Iris pigment epithelial cell (primary cell): ENCODE results near the gene FGG.

Source experiments
- DNase-seq: peaks from one replicate; pipeline ENCODE4 v3.0.0-alpha.2; 2011; ENCODE audit warnings: low read depth

FGG gene

DNA sequence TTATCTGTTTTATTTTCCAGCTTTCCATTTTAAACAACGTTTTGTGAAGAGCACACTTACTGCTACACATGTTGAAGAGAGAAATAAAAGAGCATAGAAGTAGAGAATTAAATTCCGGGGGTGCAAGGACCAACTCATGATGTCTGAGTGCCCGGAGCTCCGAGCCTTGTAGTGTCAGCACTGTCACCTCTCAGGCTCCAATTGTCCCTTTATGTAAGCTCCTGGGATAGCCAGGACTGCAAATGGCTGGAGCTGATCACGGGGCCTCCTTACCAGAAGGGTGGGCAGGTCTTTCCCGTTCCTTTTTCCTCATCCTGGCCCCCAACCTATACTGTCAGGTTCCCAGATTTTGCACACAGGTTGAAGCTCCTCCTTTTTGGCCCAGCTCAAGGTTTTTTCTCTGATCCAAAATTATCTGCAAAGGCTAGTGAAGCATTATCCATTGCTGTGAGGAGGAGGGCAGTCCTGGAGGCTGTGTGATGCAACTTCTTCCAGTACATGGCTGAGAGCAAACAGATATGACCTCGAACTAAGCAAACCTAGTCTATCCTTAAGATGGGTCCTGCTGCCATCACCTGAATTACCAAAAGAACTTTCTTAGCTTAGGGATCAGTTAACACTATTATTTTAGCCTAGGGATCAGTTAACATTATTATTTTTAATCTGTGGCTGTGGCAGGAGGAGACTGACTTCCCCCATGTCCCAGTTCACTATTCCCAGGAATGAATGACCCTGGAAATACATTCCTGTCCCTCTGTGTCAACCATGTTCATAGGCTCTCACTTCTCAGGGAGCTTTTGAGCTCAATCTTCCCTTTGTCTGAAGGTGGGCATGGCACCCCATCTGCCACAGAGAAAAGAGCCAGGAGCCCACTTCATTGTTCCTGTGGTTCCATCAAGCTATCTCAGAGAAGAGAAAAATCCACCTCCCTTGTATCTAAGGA, at the start of gene FGG:
FGG (minus strand) TSS at position 185 of the 943 bp plus-strand sequence; CDS start at position 138, 47 bp downstream.
- DNase-seq: peak; percentile 57

- DNase-seq: peak; percentile 82
Measured at GRCh38 chr4:154660052-154660451, 47.6 kb upstream of the FGG start.

DNA sequence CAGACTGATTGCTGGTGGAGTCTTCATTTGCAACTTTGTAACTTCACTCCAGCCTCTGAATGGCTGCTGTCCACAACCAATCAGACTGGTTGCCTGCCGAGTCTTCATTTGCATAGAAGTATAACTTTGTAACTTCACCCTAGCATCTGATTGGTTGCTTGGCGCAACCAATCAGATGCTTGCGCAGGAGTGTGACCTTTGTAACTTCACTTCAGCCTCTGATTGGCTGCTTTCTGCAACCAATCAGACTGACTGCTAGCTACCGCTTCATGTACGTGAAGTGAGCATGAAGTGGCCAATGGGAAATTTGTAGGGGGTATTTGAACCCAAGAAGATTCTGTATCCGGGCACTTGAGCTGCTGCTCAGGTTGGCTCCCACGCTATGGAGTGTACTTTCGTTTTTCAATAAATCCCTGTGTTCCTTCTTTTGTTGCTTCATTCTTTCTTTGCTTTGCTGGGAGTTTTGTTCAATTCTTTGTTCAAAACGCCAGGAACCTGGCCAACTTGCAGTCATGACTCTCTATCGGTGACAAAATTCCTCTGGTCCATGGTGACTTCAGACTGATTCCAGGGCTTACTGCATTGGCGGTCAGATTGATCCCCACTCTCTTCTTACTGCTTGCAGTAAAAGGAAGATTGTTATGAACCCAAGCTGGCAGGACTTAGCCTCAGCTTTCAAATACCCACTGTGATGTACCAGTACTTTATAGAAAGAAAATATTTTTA, 46.4 kb upstream of the FGG start:
- peak; percentile 9 for DNase-seq

DNA sequence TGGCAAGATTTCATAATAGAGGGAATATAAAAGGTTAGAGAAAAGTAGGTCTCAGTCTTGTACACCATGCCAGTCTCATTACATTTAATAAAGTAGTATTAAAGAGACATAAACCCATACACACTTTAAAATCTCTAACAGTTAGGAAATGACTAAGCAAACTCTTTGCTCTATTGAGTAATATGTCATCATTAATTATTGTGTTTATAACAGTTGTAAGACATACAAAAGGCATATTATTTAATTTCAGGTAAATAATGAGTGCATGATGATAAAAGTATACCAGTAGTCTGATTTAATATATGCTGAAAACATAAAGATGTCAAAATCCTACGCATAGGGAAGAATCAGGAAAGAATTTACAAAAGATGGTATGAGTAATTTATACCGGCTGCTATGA, 31.0 kb upstream of the FGG start:
- peak; percentile 26 for DNase-seq

DNA sequence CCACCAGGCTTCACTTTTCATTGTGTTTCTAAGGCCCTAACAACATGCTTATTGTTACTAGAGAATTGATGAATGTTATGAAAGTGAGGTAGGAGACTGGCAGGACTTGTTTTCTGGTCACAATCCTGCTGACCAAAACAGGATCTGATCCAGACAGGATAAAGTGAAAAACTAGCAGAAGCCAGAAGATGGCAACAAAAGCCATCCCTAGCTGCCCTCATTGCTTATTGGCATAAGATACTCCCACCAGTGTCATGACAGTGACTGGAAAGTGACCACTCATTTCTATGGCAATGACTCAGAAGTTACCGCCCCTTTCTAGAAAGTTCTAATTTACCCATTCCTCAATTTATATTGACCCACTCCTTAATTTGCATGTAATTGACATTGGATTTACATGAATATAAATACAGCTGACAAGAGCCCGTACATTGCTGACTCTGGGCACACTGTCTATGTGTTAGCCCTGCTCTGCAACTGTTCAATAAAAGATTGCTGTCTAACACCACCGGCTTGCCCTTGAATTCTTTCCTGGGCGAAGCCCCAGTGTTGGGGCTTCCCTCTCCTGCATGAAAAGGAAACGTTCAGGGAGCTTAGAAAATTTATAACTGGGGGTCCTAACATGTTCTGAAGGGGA, 30.0 kb upstream of the FGG start:
- DNase-seq: no peak

- DNase-seq: no peak
Measured at GRCh38 chr4:154640999-154641398, 28.5 kb upstream of the FGG start.

- DNase-seq: no peak
Measured at GRCh38 chr4:154634058-154634457, 21.6 kb upstream of the FGG start.

DNA sequence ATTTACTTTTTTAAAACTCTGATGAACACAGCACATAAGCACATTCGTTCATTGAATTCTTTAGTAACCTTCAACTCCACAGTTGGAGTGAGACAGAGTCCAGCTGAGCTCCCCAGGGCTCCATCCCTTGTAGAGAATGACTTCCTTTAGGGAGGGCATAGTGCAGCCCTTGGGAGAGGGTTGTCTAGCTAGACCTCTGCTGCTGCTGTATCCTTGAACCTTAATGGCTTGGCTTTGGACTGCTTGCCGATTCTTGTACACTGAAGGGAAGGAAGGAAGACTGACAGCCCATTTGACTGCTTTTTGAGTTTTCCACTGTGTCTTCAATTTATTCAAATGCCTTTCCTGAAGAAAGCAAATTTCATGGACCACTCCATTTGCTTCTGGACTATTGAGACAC, 19.4 kb upstream of the FGG start:
- no peak for DNase-seq

DNA sequence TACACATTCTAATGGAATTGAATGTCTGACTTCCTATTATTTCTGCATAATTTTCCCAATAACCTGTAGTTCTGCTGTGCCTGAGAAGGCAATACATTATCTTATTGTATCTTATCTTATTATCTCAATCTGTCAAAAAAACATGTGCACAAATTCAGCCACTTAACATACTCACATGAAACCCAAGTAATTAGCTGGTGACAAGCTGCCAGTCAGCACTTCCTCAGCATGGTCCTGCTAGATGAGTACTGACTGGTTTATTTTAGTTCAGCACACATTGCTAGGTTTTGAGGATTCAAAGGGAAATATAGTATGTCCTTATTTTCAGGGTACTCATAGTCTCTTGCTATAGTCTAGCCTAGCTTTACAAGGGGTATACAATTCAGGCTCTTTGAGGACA, 17.9 kb upstream of the FGG start:
- DNase-seq: no peak

DNA sequence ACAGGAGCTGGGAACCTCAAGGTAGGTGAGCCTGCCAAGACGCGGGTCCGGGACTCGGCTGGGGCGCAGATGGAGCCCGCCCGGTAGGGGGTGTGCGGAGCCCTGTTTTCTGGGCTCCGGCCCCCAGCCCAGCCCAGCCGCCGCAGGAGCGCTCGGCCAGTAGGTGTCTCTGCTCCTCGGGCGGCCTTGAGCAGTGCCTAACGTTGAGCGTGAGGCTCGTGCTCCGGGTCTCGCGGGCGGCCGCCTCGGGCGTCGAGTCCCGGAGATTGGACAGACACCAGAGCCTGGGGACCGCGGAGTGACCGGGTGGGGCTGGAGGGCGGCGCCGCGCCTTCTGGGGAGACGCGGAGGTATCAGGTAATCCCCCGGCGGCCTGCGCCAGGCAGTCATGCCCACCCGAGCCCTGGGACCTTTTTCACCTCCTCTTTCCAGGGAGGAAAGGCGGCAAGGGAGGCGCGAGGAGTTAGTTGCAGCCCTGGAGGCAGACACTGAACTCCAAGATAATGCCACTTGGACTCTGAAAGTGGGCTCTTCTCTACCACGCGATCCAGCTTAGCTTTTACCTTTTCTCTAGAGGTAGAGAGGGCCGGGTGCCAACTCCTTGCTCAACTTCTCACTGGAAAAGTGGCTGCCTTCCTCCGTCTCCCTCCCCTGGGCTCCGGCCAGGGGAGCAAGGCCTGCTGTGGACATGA, 14.5 kb upstream of the FGG start:
- DNase-seq: peak; percentile 63

DNA sequence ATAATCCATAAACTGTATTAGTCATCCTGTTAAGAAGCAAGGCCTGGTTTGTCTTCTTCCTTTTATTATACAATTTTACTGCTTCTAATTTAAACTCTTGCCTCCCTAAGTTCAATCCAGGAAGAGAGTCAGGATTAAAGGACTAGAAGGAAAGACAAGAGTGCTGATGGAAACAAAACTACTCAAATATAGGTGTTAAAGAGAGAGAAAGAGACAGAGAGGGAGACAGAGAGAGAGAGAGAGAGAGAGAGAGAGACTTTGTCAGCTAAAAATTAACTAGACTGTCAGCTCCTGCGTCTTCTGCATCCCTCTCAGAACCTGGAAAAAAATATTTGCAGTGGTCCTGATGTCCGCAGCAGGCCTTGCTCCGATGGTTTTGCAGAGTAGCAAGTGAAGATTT, 13.5 kb upstream of the FGG start:
- no peak for DNase-seq

- DNase-seq: no peak
Measured at GRCh38 chr4:154623995-154624394, 11.5 kb upstream of the FGG start.

GRCh38 chr4:154623436-154623835, 11.0 kb upstream of the FGG start:
- no peak for DNase-seq

GRCh38 chr4:154622598-154622997, 10.1 kb upstream of the FGG start:
- peak; percentile 73 for DNase-seq

GRCh38 chr4:154620111-154620510, 7.7 kb upstream of the FGG start:
- no peak for DNase-seq

- DNase-seq: peak; percentile 72
Measured at GRCh38 chr4:154618708-154619315, 6.4 kb upstream of the FGG start.

DNA sequence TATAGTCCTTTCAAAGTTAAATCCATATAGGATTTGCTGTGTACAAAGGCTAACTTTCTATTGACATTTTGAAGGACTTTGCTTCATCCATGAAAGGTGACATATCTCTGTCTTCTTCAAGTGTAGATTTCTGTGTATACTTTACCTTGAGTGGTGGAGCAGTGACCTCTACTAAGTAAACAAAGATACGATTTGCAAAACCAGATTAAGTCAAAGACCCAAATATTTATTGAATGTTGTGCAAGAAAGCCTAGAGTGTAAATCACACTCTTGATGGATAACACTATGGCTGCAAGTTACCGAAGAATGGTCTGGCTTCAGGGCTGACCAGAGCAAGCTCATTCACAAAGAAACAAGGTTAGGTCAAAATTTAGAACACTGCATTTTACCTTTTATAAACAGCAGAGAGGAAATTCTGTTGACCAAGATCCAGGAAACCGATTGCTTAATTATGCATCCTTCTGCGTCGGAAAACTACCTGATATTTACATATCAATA, 5.4 kb upstream of the FGG start:
- DNase-seq: no peak

GRCh38 chr4:154616731-154617130, 4.3 kb upstream of the FGG start:
- DNase-seq: peak; percentile 30

GRCh38 chr4:154616287-154616686, 3.8 kb upstream of the FGG start:
- no peak for DNase-seq

DNA sequence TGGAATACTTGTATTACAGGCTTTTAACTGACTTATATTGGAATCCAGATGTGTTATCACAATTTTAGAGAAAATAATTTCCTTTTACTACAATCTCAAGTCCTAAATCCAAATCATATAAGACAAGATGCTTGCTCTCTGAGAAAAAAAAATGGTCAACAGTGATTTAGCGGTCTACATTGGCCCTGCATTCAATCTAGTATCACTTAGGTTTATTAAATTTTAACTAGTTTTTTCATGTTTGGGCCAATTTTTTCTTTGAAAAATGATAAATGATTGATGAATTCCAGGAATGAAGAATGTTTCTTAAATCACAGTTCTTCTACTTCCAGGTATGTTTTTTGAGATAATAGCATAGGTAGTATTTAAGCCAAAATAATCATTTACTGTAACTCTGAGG, 2.8 kb upstream of the FGG start:
- DNase-seq: no peak

DNA sequence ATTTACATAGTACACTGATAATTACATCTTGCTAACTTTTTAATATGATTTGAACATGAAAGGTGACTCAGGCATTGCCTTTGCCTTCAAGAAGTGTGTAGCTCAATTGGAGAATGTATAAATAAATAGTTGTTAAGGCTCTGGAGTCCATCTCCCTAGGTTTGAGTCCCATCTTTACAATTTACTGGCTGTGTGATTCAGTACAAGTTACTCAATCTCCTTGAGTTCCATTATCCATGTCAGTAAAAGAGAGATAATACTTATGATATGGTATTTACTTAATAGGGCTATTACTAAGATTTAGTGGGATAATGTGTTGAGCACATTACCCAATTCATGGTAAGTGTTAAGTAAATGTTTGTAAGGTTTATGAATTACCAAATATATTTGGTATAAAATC, 1.9 kb upstream of the FGG start:
- DNase-seq: peak; percentile 68

DNA sequence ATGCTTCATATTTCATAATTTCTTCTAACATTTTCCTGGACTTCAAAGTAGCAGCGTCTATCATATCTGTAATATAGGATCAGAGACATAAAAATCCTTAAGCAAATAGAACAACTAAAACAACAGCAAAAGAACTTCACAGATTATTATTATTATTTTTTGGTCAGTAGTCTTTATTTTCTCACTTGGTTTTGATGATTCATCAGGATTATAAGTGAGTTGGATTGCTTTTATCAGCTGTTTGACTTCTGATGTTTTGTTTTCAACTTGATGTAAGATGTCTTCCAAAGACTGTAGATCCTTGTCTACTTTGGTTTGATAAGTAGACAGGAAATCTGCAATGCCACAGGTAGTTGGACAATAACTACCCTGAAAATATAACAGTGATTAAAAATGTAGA, 623 bp downstream of the FGG start:
- peak; percentile 35 for DNase-seq
